HG03280 (cell line): ENCODE measurements around the gene MEFV.
"Not testable (repeated sequence)": the region's sequence is repeated elsewhere in the genome, so short reads cannot be mapped to it uniquely, and the experiment has no call there.

Experiments
- ATAC-seq: cut with Tn5 transposase; IDR thresholded peaks from one replicate; pipeline ENCODE4 v1.9.1; 2021; ENCODE audit warnings: mild to moderate bottlenecking, moderate library complexity; ENCODE audit not compliant: unreplicated experiment

Gene MEFV

GRCh38 chr16:3256146-3256865 is at the start of gene MEFV:
MEFV (minus strand) TSS chr16:3256633; CDS start chr16:3256587, 46 bp downstream.
- no peak for ATAC-seq

DNA sequence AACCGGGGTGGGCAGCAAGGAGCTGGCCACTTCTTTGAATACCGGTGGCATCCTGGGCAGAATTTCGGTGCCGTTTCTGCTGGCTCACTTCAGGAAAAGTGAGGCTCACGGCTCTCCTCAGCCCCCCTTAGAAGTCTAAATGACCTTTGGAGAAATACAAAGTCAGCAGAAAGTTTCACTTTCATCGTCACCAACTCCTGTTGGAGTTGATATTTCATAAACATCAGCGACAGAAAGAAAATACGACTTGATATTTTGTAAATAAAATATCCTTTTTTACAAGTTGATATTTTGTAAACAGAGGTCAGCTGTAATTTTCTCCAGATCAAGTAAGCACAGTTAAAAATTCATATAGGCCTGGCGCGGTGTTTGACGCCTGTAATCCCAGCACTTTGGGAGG is 49.6 kb upstream of the MEFV start:
- no peak for ATAC-seq

- ATAC-seq: peak; percentile 89
Observed at GRCh38 chr16:3305109-3306068, 49.0 kb upstream of the MEFV start, which contains the start of the genes TIGD7 and ZNF75A. TIGD7 (minus strand) TSS chr16:3305430; CDS start chr16:3300614, 4,816 bp downstream. ZNF75A (plus strand) TSS chr16:3305497; CDS start chr16:3308429, 2,932 bp downstream.

GRCh38 chr16:3304370-3304769 is 47.9 kb upstream of the MEFV start:
- no peak for ATAC-seq

DNA sequence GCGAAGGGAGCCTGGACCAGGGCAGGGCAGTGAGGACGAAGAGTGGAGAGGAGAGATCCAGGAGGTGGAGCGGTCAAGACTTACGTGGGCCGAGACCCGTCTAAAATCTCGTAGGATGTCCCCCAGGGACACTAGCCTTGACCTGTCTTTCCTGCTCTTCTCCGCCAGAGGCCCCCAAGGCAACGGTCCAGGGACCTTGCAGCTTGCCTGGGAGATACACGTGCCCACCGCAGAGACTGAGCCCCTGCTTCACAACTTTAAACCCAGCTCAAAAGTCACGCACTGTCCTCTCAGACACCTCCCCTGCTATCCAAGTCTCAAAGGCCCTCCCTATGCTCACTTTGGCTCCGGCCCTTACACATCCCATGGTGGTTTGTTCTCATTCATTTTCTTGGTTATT is 39.4 kb upstream of the MEFV start:
- ATAC-seq: no peak

- ATAC-seq: no peak
Observed at GRCh38 chr16:3295209-3295608, 38.8 kb upstream of the MEFV start.

DNA sequence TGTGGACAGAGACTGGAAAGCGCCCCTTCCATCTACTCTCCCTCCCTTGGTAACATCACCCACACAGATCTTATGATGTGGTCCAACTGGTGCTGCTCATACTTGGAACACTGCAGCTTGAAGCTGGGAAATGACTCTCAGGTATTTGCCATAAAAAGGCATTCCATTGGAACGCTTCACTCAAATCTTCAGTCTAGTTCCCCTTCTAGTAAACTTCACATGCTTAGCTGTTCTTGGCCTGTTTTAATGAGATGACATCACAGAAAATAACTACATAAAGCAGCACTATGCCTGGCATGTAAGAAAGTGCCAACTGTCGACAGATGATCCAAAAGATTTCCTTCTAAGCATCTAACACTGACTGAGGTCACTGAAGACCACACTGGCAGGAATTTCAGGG is 36.2 kb upstream of the MEFV start:
- no peak for ATAC-seq

- ATAC-seq: no peak
Observed at GRCh38 chr16:3289998-3290673, 33.7 kb upstream of the MEFV start.

DNA sequence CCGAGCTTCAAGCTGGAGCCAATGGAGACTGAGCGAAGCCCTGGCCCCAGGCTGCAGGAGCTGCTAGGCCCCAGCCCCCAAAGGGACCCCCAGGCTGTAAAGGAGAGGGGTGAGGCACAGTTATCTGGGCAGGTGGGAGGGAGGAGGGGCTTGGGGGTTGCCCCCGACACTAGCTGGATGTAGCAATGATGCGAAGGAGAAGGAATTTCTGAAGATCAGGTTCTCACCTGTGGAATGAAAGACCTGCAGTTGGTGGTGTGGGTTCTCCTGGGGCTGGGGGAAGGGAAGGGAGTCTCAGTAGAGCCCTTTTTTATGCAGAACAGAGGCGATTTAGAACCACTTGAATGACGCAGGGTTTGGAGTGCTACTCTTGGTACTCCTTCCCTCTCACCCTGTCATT is 28.7 kb upstream of the MEFV start:
- ATAC-seq: no peak

- no peak for ATAC-seq
Observed at GRCh38 chr16:3283543-3284447, 27.4 kb upstream of the MEFV start.

GRCh38 chr16:3282730-3283542 is 26.5 kb upstream of the MEFV start, which contains the start of gene ZNF263:
ZNF263 (plus strand) TSS chr16:3283491; CDS start chr16:3283819, 328 bp downstream.
- peak; percentile 81 for ATAC-seq

GRCh38 chr16:3282103-3282729 is 25.8 kb upstream of the MEFV start:
- peak; percentile 18 for ATAC-seq

GRCh38 chr16:3281222-3281820 is 24.9 kb upstream of the MEFV start:
- ATAC-seq: no peak

DNA sequence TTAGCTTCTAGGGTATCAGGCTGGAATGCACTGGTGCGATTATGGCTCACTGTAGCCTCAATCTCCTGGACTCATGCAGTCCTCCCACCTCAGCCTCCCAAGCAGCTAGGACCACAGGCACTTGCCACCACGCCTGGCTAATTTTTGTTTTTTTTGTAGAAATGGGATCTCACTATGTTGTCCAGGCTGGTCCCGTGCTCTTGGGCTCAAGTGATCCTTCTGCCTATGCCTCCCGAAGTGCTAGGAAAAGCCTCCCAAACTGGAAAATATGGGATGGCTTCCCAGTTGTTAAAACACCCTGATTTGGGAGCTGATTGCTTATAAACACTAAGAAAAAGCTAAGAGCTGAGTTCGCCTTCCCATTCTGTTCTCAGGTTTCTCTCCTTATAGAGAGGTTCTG is 20.2 kb upstream of the MEFV start:
- no peak for ATAC-seq

GRCh38 chr16:3274947-3275346 is 18.5 kb upstream of the MEFV start:
- ATAC-seq: no peak

- no peak for ATAC-seq
Observed at GRCh38 chr16:3274490-3274889, 18.1 kb upstream of the MEFV start.

- ATAC-seq: not testable (repeated sequence)
Observed at GRCh38 chr16:3271281-3271680, 14.8 kb upstream of the MEFV start.

- not testable (repeated sequence) for ATAC-seq
Observed at GRCh38 chr16:3270718-3271117, 14.3 kb upstream of the MEFV start.
